ENCODE results near the gene SYNE4.
"Not testable (repeated sequence)": the region's sequence is repeated elsewhere in the genome, so short reads cannot be mapped to it uniquely, and the experiment has no call there.

SYNE4 gene, protein sequence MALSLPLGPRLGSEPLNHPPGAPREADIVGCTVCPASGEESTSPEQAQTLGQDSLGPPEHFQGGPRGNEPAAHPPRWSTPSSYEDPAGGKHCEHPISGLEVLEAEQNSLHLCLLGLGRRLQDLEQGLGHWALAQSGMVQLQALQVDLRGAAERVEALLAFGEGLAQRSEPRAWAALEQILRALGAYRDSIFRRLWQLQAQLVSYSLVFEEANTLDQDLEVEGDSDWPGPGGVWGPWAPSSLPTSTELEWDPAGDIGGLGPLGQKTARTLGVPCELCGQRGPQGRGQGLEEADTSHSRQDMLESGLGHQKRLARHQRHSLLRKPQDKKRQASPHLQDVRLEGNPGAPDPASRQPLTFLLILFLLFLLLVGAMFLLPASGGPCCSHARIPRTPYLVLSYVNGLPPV

DNA sequence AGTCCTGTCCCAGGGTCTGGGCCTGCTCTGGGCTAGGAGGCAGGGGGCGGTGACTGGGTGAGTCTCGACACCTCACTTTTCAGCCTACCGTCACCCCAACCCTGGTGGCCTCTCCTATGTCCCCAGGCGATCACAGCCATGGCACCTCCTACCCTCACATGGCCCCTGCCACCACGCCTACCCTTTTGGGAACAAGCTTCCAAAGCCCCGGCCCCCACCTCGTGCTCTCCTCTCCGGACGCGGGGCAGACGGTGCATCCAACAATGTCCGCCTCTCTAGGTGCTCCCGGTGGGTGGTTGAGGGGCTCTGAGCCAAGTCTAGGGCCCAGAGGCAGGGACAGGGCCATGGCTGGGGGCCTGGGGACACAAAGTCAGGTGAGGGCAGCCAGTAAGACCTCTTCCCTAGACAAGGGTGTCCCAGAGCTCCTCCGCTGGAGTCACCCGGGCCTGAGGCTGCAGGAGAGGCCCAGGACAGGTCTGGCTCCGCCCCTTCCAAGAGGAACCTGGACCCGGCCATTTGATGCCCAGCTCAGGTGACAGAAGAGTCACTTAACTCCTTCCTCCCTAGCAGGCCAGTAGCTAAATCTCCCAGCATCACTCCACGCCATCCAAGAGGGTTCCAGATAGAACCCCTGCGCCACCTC lies at the start of gene SYNE4:
SYNE4 (minus strand) TSS at position 478 of the 643 bp plus-strand sequence; CDS start at position 346, 132 bp downstream.
- no peak for DNase-seq

DNA sequence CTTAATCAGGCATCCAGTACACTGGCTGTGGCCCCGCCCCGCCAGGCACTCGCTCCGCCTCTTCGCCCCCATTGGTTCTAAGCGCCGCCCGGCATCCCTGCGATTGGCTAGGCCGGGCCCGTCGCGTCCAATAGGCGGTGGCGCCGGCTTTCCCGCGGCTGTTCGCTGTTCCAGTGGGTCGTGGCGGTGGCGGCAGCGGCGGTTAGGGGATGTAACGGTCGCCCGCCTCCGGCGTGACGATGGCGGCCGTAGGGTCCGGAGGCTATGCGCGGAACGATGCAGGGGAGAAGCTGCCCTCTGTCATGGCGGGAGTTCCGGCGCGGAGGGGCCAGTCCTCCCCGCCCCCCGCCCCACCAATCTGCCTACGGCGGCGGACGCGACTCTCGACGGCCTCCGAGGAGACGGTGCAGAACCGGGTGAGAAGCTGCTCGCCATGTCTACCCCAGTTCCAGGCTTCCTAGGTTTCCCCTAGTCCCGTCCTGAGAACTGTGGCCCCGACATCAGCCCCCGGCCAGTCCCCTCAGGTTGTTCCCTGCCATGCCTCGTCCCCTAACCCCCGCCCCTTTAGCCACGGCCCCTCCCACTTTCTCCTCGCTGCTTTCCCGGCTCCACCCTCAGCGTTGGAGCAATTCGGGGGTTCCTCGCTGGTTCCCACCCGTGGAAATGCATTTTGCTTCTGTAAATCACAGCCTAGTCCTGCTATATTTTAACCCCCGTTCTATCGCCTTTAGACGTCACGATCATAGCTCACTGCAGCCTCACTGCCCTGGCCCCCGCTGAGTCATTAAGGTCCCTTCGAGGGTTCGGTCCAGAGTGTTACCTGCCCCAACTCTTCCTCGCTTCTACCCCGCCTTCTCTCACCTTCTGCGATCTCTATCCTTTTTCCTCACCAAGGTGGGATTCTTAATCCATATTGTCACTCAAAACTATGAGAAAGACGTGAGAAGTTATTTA lies 46.4 kb upstream of the SYNE4 start, which contains the start of gene WDR62:
WDR62 (plus strand) TSS at position 165 of the 954 bp plus-strand sequence; CDS start at position 240, 75 bp downstream.
- peak; percentile 100 for DNase-seq

DNA sequence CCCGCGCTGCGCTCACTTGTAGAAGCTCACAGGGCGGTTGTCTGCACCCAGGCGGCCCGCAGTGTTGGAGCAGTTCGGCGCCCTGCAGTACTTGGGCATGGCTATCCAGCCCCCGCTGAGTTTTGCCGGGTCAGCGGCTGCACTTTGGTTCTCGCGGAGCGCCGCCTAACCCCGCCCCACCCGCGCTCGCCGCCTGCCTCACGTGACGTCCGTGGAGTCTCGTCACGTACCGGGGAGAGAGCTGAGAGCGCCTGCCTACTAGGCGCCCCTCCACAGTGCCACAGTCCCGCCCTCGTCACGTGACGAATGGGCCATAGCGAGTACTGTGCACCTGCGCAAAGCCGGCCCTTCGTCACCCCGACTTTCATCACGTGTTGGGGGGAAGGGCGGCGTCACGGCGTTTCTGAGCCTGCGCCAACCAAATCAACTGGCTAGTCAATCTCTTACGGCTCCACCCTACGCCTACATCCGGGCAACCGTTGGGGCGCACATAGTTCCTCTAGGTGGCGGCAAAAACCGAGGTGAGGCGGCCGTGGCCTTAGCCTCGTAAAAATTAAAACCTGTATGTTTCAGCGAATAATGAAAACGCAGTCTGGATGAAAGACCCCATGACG lies 45.6 kb upstream of the SYNE4 start, which contains the start of gene THAP8:
THAP8 (minus strand) TSS at position 167 of the 614 bp plus-strand sequence; CDS start at position 99, 68 bp downstream.
- peak; percentile 100 for DNase-seq

DNA sequence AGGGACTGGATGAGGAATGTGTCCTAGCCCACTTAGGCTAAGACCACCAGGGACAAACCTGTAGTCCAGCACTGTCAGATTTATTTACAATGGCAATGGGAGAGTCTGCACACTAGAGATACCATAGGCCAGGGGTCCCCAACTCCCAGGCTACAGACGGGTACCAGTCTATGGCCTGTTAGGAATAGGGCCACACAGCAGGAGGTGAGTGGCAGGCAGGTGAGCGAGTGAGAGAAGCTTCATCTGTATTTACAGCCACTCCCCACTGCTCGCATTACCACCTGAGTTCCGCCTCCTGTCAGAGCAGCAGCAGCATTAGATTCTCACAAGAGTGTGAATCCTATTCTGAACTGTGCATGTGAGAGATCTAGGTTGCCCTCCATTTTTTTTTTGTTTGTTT lies 43.0 kb upstream of the SYNE4 start:
- no peak for DNase-seq

DNA sequence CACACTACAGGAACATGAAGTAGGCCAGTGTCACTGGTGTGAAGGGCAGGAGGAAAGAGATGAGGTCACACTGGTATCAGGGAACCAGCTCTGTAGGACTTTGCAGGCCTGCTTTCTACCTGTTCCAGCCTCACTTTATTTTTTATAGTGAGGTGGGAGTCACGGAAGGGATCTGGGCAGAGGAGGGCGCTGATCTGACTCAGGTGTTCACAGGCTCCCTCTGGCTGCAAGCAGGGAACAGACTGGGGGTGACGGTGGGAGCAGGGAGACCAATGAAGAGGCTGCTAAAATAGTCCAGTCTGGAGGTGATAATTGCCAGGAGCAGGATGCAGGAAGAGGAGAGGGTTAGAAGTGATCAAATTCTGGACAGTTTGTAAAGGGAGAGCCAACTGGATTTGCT lies 42.6 kb upstream of the SYNE4 start:
- peak; percentile 62 for DNase-seq

DNA sequence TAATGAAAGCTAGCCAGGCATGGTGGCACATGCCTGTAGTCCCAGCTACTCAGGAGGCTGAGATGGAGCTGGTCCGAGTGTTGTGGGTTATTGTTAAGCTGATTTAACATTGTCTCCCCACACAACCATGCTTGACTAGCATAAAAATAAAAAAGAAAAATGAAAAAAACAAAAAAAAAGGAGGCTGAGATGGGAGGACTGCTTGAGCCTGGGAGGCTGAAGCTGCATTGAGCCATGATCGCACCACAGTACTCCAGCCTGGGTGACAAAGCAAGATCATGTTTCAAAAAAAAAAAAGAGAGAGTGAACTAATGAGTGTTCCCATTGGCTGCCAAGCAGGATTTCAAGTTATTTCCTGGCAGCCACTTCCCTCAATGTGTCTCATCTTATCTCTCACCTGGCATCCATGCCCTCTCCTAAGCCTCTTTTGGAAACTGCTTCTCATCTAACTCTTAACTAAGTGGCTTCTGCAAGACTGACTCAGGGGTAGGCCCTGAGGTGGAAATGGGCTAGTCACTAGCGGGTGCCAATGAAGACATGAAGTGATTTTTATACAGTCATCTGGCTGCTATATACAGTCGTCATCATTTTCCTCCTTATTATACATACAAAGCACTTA lies 40.6 kb upstream of the SYNE4 start:
- no peak for DNase-seq

DNA sequence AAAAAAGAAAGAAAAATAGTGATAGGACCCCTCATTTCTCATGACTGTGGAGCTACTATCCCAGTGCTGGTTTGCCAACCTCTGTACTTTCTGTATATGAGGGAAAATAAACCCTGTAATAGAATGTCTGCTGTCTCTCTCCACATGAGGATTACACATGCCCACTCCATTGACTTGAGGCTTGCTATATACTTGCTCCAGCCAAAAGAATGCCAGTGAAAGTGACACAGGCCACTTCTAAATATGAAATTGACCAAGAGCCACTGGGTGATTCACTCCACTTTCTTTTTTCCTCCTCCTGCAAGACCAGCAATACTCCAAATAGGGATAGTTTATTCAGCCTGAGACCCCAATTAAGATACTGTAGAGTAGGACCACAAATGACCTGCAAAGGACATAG lies 39.2 kb upstream of the SYNE4 start:
- DNase-seq: no peak

DNA sequence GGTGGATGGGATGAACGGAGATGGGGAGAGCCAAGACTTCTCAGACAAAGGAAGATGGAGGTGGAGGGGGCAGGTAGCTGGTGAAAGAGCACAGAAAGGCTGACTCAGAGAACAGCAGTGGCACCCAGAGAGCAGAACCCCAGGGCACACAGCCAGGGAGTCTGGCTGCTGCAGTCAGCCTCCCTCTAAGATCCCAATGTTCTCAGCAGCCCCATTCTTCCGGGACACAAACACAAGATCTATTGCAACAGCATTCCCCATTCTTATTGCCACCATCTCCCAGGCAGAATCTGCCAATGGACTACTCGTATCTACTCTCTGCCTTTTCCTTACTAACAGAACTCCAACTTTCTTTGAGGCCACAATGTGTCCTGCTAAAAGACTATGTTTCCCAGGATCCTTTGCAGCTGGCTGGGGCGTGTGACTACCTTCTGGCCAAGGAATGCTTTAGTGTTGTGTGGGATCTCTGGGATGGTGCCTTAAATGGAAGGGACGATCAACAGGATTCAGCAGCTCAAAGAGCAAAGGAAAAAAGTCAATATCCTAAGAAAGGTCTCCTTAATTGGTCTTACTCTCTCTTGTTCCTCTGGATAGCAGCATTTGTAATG lies 37.9 kb upstream of the SYNE4 start:
- DNase-seq: no peak

DNA sequence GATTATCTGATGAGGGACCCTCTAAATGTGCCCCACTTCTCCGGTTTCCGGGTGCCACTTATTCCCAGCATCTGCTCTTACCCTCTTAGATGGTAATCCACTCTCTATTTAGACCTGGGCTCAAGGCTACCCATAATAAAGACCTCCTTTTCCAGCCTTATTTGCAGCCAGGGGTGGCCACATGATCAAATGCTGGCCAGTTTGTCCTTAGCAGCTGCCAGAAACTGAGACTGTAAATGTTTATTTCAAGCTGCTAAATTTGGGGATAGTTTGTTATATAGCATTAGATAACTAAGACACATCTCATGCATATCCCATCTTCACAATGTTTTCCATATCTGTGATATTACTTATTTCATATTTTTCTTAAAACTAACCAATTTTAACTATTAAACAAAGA lies 35.3 kb upstream of the SYNE4 start:
- no peak for DNase-seq

DNA sequence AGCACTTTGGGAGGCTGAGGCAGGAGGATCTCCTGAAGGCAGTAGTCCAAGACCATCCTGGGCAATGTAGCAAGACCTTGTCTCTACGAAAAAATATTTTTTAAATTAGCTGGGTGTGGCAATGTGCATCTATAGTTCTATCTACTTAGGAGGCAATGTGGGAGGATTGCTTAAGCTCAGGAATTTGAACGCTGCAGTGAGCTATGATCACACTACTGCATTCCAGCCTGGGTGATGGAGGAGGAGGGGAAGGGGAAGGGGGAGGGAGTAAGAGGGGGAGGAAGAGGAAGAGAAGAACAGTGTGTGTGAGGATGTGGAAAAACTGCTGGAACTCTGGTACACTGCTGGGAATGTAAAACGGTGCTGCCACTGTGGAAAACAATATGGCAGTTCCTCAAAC lies 33.2 kb upstream of the SYNE4 start:
- DNase-seq: no peak

DNA sequence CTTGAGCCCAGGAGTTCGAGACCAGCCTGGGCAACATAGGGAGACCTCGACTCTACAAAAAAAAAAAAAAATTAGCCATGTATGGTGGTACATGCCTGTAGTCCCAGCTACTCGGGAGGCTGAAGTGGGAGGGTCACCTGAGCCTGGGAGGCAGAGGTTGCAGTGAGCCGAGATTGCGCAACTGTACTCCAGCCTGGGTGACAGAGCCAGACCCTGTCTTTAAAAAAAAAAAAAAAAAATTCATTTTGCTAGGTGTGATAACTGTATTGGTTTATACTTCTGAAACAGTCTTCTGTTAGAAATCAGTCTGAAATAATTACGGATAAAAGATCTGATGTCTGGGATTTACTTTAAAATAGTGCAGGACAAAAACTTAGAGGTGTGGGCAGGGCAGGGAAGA lies 32.5 kb upstream of the SYNE4 start:
- DNase-seq: not testable (repeated sequence)

DNA sequence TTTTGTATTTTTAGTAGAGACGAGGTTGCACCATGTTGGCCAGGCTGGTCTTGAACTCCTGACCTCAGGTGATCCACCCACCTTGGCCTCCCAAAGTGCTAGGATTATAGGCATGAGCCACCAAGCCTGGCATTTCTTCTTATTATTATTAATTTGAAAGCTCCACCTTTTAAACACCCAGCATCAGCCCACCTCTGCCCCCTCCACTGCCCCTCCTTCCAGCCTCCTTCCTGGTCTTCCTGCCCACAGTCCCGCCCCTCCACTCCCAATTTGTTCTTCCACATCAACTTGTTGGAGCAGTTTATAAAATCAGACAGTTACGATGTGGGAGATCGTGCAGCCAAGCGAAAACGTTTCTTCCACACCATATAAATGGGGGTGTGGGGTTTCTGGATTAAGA lies 31.9 kb upstream of the SYNE4 start:
- DNase-seq: no peak

DNA sequence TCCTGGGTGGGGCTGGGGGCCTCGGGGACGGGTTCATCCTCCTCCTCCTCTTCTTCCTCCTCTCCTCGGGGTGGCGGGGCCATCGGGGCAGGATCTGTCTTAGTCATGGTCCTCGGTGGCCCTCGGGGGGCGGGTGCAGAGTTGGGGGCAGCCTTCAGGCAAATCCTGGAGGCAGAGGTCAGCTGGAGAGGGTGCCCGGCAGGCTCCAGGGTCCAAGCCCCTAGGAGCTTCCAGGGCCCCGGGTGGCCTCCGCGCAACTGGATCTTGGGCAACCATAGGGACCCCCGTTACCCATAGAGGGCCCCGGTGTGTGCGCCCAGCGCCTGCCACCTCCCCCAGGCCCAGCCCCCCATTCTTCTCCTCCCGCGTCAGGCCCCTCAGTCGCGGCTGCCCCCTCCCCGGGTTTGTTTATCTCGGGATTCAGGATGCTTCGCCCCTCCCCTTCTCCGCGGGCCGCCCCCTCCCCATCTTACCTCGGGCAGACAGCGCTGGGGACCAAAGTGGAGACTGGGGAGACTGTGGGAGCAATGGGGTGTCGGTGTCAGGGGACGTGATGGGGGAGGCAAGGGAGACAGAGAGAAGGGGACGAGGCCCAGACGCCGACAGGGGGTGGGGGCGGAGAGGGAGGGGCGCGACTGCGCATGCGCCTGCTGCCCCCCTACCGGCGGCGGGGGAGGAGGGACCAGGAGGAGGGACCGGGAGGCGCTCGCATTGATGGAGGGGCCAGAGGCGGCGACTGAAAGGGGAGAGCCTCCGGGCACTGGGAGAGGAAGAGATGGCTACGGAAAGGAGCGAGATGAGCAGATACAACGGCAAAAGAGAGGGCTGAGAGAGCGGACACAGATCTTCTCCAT lies 23.9 kb upstream of the SYNE4 start, which contains the start of gene CLIP3:
CLIP3 (minus strand) TSS at position 623 of the 854 bp plus-strand sequence; CDS start at position 107, 516 bp downstream.
- peak; percentile 98 for DNase-seq

DNA sequence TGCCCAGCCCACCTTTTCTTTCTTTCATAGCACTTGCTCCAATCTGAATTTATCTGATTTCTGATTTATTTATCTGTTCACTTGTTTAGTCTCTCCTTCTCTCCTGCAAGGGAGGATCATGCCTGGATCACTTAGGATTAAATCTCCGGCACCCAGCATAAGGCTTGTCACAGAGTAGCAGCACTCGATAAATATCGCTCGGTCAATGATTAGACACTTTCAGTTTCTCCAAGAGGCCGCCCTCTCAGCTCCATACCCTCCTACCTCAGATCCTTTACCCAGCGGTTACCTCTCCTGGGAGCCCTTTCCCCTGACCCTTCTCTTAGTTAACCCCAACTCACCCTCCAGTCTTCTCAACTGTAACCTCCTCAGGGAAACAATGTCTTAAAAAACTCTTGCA lies 22.7 kb upstream of the SYNE4 start:
- DNase-seq: no peak

DNA sequence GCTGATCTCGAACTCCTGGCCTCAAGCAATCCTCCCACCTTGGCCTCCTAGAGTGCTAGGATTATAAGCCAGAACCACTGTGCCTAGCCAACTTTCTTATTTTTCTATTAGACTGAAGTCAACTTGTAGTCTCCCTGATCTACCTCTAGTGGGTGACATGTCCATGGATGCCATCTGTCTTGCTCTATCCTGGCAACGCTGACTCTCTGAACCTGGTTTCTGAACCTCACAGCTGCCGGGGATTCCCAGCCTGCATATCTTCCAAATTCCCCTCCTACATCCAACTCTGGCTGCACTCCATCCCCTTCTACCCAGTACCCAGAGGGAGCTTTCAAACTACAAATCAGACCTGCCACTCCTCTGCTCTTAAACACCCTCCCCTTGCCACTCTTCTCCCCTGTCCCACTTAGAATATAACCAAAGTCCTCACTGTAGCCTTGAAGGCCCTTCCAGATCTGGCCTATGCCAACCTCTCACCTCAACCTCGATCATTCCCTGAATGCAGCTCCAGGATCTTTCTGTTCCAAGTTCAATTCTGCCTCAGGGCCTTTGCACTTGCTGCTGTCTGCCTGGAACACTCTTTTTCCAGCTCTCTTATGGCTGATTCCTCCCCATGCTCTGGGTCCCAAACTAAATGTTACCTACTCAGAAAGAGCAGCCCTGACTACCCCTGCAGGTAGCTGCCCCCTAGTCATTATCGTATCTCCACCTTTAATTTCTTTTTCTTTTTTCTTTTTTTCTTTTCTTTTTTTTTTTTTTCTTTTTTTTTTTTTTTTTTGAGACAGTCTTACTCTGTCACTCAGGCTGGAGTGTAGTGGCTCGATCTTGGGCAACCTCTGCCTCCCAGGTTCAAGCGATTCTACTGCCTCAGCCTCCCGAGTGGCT lies 21.9 kb upstream of the SYNE4 start:
- no peak for DNase-seq

DNA sequence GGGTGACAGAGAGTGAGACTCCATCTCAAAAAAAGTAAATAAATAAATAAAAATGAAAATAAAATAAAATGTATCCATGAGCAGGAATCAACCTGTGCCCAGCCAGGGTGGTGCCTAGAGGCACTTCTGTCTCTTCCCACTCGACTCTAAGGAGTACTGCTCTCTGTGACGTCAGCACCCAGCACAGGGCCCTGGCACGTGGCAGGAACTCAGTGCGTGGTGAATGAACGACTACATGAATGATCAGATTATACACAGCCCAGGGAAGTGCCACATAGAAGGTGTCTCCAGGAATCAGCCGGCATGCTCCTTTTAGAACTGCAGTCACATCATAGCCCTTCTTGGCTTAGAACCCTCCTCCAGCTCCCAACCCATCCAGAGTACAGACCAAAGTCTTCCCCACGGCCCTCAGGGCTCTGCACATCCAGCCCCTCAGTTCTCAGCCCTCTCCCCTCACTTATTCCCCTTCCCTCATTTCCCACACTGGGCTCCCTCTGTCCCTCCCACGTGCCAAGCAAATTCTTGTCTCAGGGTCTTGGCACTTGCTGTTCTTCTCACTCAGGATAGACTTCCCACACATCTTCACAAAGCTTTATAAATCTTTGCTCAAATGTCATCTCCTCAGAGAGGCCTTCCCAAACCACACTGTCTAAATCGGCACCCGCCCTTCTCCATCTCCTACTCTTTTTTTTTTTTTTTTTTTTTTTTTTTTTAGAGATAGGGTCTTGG lies 19.9 kb upstream of the SYNE4 start:
- DNase-seq: no peak

DNA sequence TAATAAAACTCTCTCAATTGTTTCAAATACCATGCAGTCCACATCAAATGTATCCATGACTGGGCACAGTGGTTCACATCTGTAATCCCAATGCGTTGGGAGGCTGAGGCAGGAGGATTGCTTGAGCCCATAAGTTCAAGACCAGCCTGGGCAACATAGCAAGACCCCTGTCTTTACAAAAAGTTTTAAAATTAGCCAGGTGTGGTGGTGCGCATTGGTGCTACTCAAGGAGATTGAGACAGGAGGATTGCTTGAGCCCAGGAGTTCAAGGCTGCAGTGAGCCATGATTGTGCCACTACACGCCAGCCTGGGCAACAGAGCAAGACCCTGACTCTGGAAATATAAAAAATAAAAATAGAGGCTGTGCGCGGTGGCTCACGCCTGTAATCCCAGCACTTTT lies 19.1 kb upstream of the SYNE4 start:
- no peak for DNase-seq

DNA sequence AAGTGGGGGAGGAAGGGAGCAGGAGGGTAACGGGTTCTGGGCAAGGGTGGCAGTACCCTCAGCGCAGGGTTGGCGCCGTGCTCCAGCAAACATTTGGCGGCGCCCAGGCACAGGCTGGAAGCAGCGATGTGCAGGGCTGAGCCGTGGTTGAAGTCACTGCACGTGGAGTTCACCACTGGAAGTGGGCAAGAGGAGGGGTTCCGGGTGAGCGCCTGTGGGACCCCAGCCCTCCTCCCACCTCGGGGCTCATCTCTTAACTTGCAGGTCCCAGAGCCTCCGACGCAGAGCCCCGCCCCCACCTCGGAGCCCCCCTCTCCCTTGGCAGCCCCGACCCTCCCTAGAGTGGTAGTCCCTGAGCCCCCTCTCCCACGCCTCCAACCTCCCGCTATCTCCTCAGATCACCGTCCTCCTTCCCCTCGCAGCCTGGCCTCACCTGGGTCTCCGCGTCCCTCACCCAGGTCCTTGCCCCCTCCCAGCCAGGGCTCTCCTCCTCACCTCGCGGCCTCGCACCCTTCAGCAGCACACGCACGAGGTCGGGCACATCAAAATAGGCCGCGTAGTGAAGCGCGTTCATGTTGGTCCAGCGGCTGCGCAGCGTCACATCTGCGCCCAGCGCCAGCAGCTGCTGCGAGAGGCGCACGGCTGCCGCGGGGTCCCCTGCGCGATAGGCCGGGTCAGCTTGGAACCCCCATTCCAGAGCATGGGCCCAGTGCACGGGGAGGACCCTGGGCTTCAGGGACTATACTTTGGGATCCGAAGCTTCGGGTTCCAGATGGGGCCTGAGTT lies 17.7 kb upstream of the SYNE4 start:
- DNase-seq: no peak
